Ovary (tissue), 3 donors: ENCODE results near the gene GNG4.
"Not testable (repeated sequence)": the region's sequence is repeated elsewhere in the genome, so short reads cannot be mapped to it uniquely, and the experiment has no call there.

Experiments
- EP300 ChIP-seq: sonication (generic); formaldehyde crosslinking; IDR thresholded peaks from one replicate; pipeline ENCODE4 v1.6.1; 2017; ENCODE audit warnings: antibody characterized with exemption
- POLR2A ChIP-seq: fragments of 450-650 bp; IDR thresholded peaks from one replicate; pipeline ENCODE4 v1.6.1; 2017; ENCODE audit warnings: antibody characterized with exemption, mild to moderate bottlenecking, moderate library complexity
- TF ChIP-seq, protein P1 (sequence below), 3 donors: fragments of 450-650 bp in 2 of 3; fragments of 200-600 bp in 1 of 3; IDR thresholded peaks; one replicate each; pipeline versions ENCODE4 v1.5.1 to v1.8.0; 2016 to 2022; ENCODE audit warnings: antibody characterized with exemption in 3 of 3, mild to moderate bottlenecking in 1 of 3
- donor health status: DM: no; HTN: no; CAD: no.

- TF ChIP-seq, protein P1, sequence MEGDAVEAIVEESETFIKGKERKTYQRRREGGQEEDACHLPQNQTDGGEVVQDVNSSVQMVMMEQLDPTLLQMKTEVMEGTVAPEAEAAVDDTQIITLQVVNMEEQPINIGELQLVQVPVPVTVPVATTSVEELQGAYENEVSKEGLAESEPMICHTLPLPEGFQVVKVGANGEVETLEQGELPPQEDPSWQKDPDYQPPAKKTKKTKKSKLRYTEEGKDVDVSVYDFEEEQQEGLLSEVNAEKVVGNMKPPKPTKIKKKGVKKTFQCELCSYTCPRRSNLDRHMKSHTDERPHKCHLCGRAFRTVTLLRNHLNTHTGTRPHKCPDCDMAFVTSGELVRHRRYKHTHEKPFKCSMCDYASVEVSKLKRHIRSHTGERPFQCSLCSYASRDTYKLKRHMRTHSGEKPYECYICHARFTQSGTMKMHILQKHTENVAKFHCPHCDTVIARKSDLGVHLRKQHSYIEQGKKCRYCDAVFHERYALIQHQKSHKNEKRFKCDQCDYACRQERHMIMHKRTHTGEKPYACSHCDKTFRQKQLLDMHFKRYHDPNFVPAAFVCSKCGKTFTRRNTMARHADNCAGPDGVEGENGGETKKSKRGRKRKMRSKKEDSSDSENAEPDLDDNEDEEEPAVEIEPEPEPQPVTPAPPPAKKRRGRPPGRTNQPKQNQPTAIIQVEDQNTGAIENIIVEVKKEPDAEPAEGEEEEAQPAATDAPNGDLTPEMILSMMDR (IDR thresholded peaks at IDR 0.05): not testable (repeated sequence)
- TF ChIP-seq POLR2A, EP300: not testable (repeated sequence)
These were observed 55.2 kb downstream of the GNG4 start for GRCh38 chr1:235594281-235594895.
